Measurements from ENCODE around the gene TASP1. TPM values are rescaled to one million over a fixed set of nuclear protein-coding genes. Genes with fewer than 3 reads are reported as not detected.

The TASP1 gene
- total RNA-seq, 2 donors from 2014 or later, result 15.8 to 16.6 TPM

- no peak for TF ChIP-seq CTCF (conservative IDR thresholded peaks at IDR 0.05)
- DNase-seq, result no peak
- Histone ChIP-seq H3K27me3 (ENCODE audit: control insufficient read depth, insufficient read depth, low read length, poor library complexity, severe bottlenecking) (no peaks in the 10 kb centered on the region), H3K27ac (ENCODE audit: low read depth, low read length) (no peak overlapping the region), H3K4me3 (ENCODE audit: low read length) (peak overlapping the region; percentile 40), H3K4me1 (ENCODE audit: control insufficient read depth, insufficient read depth, low read length) (no peaks in the 10 kb centered on the region), H3K9ac (ENCODE audit: extremely low read depth, low read length, poor library complexity, severe bottlenecking) (no peak overlapping the region), H3K36me3 (ENCODE audit: control insufficient read depth, insufficient read depth, low read length) (peaks cover 28% of the 10 kb centered on the region), H3K9me3 (ENCODE audit: control insufficient read depth, low read length) (peaks cover 35% of the 10 kb centered on the region)
- no peak overlapping the region for H3K4me3 Mint-ChIP-seq
- no peaks in the 10 kb centered on the region for H3K27me3 Mint-ChIP-seq (ENCODE audit: insufficient read depth)
- H3K27ac Mint-ChIP-seq, result no peak overlapping the region
- H3K9me3 Mint-ChIP-seq, result peaks cover 23% of the 10 kb centered on the region
- peaks cover 49% of the 10 kb centered on the region for H3K36me3 Mint-ChIP-seq (ENCODE audit: low read depth)
- H3K4me1 Mint-ChIP-seq, result no peaks in the 10 kb centered on the region
These were observed 52.6 kb downstream of the TASP1 start for GRCh38 chr20:13586133-13586532.

GRCh38 chr20:13581451-13581850, 57.3 kb downstream of the TASP1 start:
- no peak overlapping the region for H3K9ac ChIP-seq (ENCODE audit: extremely low read depth, low read length, poor library complexity, severe bottlenecking)
- Mint-ChIP-seq H3K27ac (no peak overlapping the region), H3K4me1 (no peaks in the 10 kb centered on the region), H3K27me3 (ENCODE audit: insufficient read depth) (no peaks in the 10 kb centered on the region), H3K4me3 (no peak overlapping the region), H3K36me3 (ENCODE audit: low read depth) (peaks cover 61% of the 10 kb centered on the region), H3K9me3 (peaks cover 25% of the 10 kb centered on the region)
- H3K27ac ChIP-seq (ENCODE audit: low read depth, low read length), result no peak overlapping the region
- H3K36me3 ChIP-seq (ENCODE audit: control insufficient read depth, insufficient read depth, low read length), result peaks cover 39% of the 10 kb centered on the region
- H3K4me3 ChIP-seq (ENCODE audit: low read length), result no peak overlapping the region
- no peaks in the 10 kb centered on the region for H3K27me3 ChIP-seq (ENCODE audit: control insufficient read depth, insufficient read depth, low read length, poor library complexity, severe bottlenecking)
- H3K9me3 ChIP-seq (ENCODE audit: control insufficient read depth, low read length), result peaks cover 41% of the 10 kb centered on the region
- WGBS, 2 experiments (ENCODE audit: insufficient coverage in 1 of 2, insufficient read length in 1 of 2), result 98 to 100% methylated on average over 2 to 3 of the region's 3 CpGs
- DNase-seq, result no peak
- H3K4me1 ChIP-seq (ENCODE audit: control insufficient read depth, insufficient read depth, low read length), result no peaks in the 10 kb centered on the region
- TF ChIP-seq CTCF (conservative IDR thresholded peaks at IDR 0.05), result no peak

GRCh38 chr20:13580707-13581106, 58.0 kb downstream of the TASP1 start:
- peaks cover 40% of the 10 kb centered on the region for H3K9me3 ChIP-seq (ENCODE audit: control insufficient read depth, low read length)
- 90 to 97% methylated on average over 2 to 5 of the region's 5 CpGs for WGBS, 2 experiments (ENCODE audit: insufficient coverage in 1 of 2, insufficient read length in 1 of 2)
- H3K27ac ChIP-seq (ENCODE audit: low read depth, low read length), result no peak overlapping the region
- no peaks in the 10 kb centered on the region for H3K4me1 ChIP-seq (ENCODE audit: control insufficient read depth, insufficient read depth, low read length)
- H3K36me3 ChIP-seq (ENCODE audit: control insufficient read depth, insufficient read depth, low read length), result peaks cover 37% of the 10 kb centered on the region
- Mint-ChIP-seq H3K36me3 (ENCODE audit: low read depth) (peaks cover 63% of the 10 kb centered on the region), H3K9me3 (peaks cover 24% of the 10 kb centered on the region), H3K4me1 (no peaks in the 10 kb centered on the region), H3K27me3 (ENCODE audit: insufficient read depth) (no peaks in the 10 kb centered on the region), H3K27ac (no peak overlapping the region), H3K4me3 (no peak overlapping the region)
- no peak overlapping the region for H3K9ac ChIP-seq (ENCODE audit: extremely low read depth, low read length, poor library complexity, severe bottlenecking)
- no peak overlapping the region for H3K4me3 ChIP-seq (ENCODE audit: low read length)
- TF ChIP-seq CTCF (conservative IDR thresholded peaks at IDR 0.05), result no peak
- no peak for DNase-seq
- no peaks in the 10 kb centered on the region for H3K27me3 ChIP-seq (ENCODE audit: control insufficient read depth, insufficient read depth, low read length, poor library complexity, severe bottlenecking)

All from endodermal cell (in vitro differentiated cells).